Spleen (tissue), 11 donors: Measurements from ENCODE around the gene CDC42BPA. TPM values are rescaled to one million over a fixed set of nuclear protein-coding genes. Genes with fewer than 3 reads are reported as not detected.

Experiments
- DNase-seq: peaks from one replicate; pipeline ENCODE4 v3.0.0-alpha.2; 2020
- H3K27ac ChIP-seq, 8 donors: fragments of 200-600 bp; sonication (generic) in 7 of 8; 1 replicate in 4 of 8; 2 replicates in 4 of 8; pipeline versions ENCODE4 v1.5.0 to v1.8.0; 2016 to 2021; ENCODE audit warnings: inconsistent platforms in 4 of 8, mild to moderate bottlenecking in 4 of 8, moderate library complexity in 1 of 8
- H3K27me3 ChIP-seq, 7 donors: fragments of 200-600 bp; sonication (generic) in 6 of 7; replicated peaks in 1 of 7; 1 replicate in 4 of 7; 2 replicates in 3 of 7; pipeline versions ENCODE4 v1.5.0 to v1.8.0; 2016 to 2021; ENCODE audit warnings: inconsistent platforms in 3 of 7, mild to moderate bottlenecking in 1 of 7
- H3K36me3 ChIP-seq, 6 donors: fragments of 200-600 bp; sonication (generic) in 5 of 6; 1 replicate in 4 of 6; 2 replicates in 2 of 6; pipeline versions ENCODE4 v1.5.0 to v1.8.0; 2016 to 2021; ENCODE audit warnings: inconsistent platforms in 2 of 6
- H3K4me1 ChIP-seq, 6 donors: fragments of 200-600 bp; sonication (generic) in 5 of 6; 1 replicate in 3 of 6; 2 replicates in 3 of 6; pipeline versions ENCODE4 v1.5.0 to v1.8.0; 2016 to 2021; ENCODE audit warnings: inconsistent platforms in 3 of 6
- H3K4me3 ChIP-seq, 8 donors: fragments of 200-600 bp; sonication (generic) in 7 of 8; 1 replicate in 4 of 8; 2 replicates in 4 of 8; pipeline versions ENCODE4 v1.5.0 to v1.8.0; 2016 to 2021; ENCODE audit warnings: inconsistent platforms in 4 of 8, mild to moderate bottlenecking in 4 of 8, moderate library complexity in 2 of 8
- H3K9me3 ChIP-seq, 8 donors: fragments of 200-600 bp; sonication (generic) in 7 of 8; 1 replicate in 4 of 8; 2 replicates in 4 of 8; pipeline versions ENCODE4 v1.5.0 to v1.8.0; 2016 to 2021; ENCODE audit warnings: inconsistent platforms in 4 of 8
- POLR2A ChIP-seq, 3 donors: fragments of 450-650 bp; IDR thresholded peaks; one replicate each; pipeline ENCODE4 v1.5.1; 2017; ENCODE audit warnings: antibody characterized with exemption in 3 of 3, mild to moderate bottlenecking in 1 of 3
- POLR2AphosphoS5 ChIP-seq, 3 donors: sonication (generic); formaldehyde crosslinking; IDR thresholded peaks; one replicate each; pipeline ENCODE4 v1.5.1; 2017; ENCODE audit warnings: antibody characterized with exemption in 3 of 3
- WGBS, 5 donors: extraction: QIAGEN DNeasy Blood & Tissue Kit in 3 of 5; methylation state at CpG; one replicate each; pipeline versions ENCODE4 v1.1.5 to v1.1.7; 2013 to 2018; 5-methylcytosine and 5-hydroxymethylcytosine counted together
- intact Hi-C: fragments of 100-400 bp; cut with DNase I; formaldehyde crosslinking; loops from one replicate; pipeline ENCODE4 v1.15.0; 2023; ENCODE audit warnings: low total_unique reads
- polyA plus RNA-seq, 3 donors: library from polyadenylated mRNA; stranded (reverse); fragments of 200-250 nt; gene quantifications; one replicate each; pipeline ENCODE4 v1.2.1, GENCODE V29; 2013
- total RNA-seq, 7 donors: library from RNA; depleted of rRNA in 3 of 7; stranded (reverse); fragments of >200 nt in 3 of 7; fragmentation: NEBNext Ultra II Directional in 4 of 7; extraction: Animal tissue kit (Norgen Biotek cat#: 25700) in 4 of 7; gene quantifications; one replicate each; pipeline versions ENCODE4 v1.1.0 to v1.2.1, GENCODE V29; 2016 to 2021
- TF ChIP-seq, protein P1 (sequence below), 11 experiments: fragments of 200-600 bp in 7 of 11; fragments of 450-650 bp in 4 of 11; sonication (generic) in 4 of 11; IDR thresholded peaks in 8 of 11; conservative IDR thresholded peaks in 3 of 11; 1 replicate in 7 of 11; 2 replicates in 4 of 11; pipeline versions ENCODE4 v1.4.0 to v1.8.0; 2016 to 2021; ENCODE audit warnings: antibody characterized with exemption in 11 of 11, inconsistent platforms in 4 of 11, mild to moderate bottlenecking in 1 of 11
- donor health status: healthy with polysubstance abuse.
- donor health status: DM: no; HTN: no; CAD: no; lungs with moderate emphysema.
- donor health status: DM: no; HTN: no; CAD: no.
- donor health status: Bipolar disorder and iron deficiency.
- donor health status: healthy.
- donor health status: DM: no; HTN: no; CAD: no.
- donor health status: DM: yes; HTN: yes; CAD: no.

The CDC42BPA gene
- total and polyA plus RNA-seq, 10 donors = 1.1 to 36.4 (median 27.6) TPM

DNA sequence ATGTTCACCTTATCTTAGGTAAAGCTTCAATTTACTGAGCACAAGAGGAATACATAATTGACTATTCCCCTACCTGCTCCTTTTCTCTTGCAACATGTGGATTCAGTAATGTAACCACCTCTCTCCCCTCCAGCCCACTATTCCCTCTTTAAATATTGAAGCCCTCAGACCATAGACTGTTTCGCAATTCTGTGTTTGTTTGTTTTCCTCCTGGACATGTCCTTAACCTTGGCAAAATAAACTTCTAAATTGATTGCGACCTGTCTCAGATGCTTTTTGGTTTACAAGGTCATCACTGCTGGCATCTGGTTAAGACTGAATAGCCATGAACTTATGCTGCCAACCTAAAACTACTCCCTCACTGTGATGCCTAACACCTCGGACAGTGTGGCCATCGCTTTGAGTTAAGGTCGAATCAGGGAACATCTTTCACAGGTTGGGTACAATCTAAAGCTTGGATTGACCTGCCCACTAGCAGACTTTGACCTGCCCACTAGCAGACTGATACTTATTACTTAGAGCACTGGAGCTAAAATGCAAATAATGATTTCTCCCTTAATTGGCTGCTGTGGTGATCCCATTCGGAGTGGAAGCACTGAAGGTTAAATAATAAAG, 10.2 kb upstream of the CDC42BPA start:
- H3K27me3 ChIP-seq = peaks cover 0 to 5% (median 0%) of the 10 kb centered on the region in 7 donors
- WGBS, 5 donors = 84 to 90% (median 87%) methylated on average over 6 of the region's 6 CpGs
- no peak overlapping the region for H3K27ac ChIP-seq
- H3K4me1 ChIP-seq = no peaks in the 10 kb centered on the region
- H3K9me3 ChIP-seq = peaks cover 0 to 9% (median 0%) of the 10 kb centered on the region in 8 donors
- H3K36me3 ChIP-seq = no peaks in the 10 kb centered on the region
- H3K4me3 ChIP-seq = no peak overlapping the region
- intact Hi-C loops = no loop called here
- DNase-seq = no peak
- TF ChIP-seq POLR2A (IDR thresholded peaks at IDR 0.05) (no peak), POLR2AphosphoS5 (IDR thresholded peaks at IDR 0.05) (no peak)
- TF ChIP-seq, protein P1, sequence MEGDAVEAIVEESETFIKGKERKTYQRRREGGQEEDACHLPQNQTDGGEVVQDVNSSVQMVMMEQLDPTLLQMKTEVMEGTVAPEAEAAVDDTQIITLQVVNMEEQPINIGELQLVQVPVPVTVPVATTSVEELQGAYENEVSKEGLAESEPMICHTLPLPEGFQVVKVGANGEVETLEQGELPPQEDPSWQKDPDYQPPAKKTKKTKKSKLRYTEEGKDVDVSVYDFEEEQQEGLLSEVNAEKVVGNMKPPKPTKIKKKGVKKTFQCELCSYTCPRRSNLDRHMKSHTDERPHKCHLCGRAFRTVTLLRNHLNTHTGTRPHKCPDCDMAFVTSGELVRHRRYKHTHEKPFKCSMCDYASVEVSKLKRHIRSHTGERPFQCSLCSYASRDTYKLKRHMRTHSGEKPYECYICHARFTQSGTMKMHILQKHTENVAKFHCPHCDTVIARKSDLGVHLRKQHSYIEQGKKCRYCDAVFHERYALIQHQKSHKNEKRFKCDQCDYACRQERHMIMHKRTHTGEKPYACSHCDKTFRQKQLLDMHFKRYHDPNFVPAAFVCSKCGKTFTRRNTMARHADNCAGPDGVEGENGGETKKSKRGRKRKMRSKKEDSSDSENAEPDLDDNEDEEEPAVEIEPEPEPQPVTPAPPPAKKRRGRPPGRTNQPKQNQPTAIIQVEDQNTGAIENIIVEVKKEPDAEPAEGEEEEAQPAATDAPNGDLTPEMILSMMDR (IDR thresholded peaks at IDR 0.05 in 8 of 11, conservative IDR thresholded peaks at IDR 0.05 in 3 of 11) = no peak

DNA sequence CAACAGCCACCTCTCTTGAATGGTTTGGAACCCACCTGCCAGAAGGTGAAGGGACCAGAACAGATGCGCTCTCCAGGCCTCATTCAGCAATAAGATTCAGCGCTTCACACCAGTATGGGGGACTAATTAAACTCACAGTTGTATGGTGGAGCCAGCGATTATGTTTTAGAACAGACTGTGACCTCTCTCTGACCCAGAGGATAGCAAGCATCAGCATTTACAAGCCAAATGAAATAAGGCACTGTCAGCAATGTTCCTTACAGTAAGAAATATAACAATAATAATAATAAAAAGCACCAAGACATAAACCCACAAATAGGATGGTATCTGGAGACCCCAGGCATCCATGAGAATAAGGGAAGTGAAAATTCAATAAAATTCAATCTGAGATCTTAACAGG, 6.9 kb upstream of the CDC42BPA start:
- H3K4me3 ChIP-seq = no peak overlapping the region

DNA sequence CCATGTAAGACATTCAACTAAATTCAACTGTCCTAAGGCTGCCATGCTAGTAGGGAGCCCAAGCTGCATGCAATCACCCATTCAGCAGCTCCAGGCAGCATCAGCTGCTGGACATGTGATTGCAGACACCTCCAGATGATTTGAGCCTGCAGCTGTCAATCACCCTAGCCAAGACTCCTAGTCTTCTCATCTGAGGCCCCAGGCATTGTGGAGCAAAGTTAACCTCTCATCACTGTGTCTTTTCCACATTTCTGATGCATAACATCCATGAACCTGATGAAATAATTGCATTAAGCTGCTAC, 5.6 kb upstream of the CDC42BPA start:
- intact Hi-C loops = no loop called here
- DNase-seq = no peak
- no peak overlapping the region for H3K4me3 ChIP-seq
- H3K27me3 ChIP-seq = peaks cover 0 to 23% (median 4%) of the 10 kb centered on the region in 7 donors
- peaks cover 0 to 6% (median 0%) of the 10 kb centered on the region in 8 donors for H3K9me3 ChIP-seq
- H3K27ac ChIP-seq = no peak overlapping the region
- peaks cover 0 to 7% (median 5%) of the 10 kb centered on the region in 6 donors for H3K4me1 ChIP-seq
- H3K36me3 ChIP-seq = no peaks in the 10 kb centered on the region
- TF ChIP-seq POLR2A (IDR thresholded peaks at IDR 0.05) = no peak
- TF ChIP-seq, protein P1 (IDR thresholded peaks at IDR 0.05 in 8 of 11, conservative IDR thresholded peaks at IDR 0.05 in 3 of 11) = no peak
- TF ChIP-seq POLR2AphosphoS5 (IDR thresholded peaks at IDR 0.05) = no peak

More for the DNA sequence above, 6.9 kb upstream of the CDC42BPA start:
- TF ChIP-seq POLR2AphosphoS5 (IDR thresholded peaks at IDR 0.05) = no peak
- TF ChIP-seq, protein P1 (IDR thresholded peaks at IDR 0.05 in 8 of 11, conservative IDR thresholded peaks at IDR 0.05 in 3 of 11) = no peak
- TF ChIP-seq POLR2A (IDR thresholded peaks at IDR 0.05) = no peak
- no peak for DNase-seq
- Histone ChIP-seq H3K36me3 (no peaks in the 10 kb centered on the region), H3K9me3 (peaks cover 0 to 6% (median 0%) of the 10 kb centered on the region in 8 donors), H3K27me3 (peaks cover 0 to 13% (median 0%) of the 10 kb centered on the region in 7 donors), H3K4me1 (no peaks in the 10 kb centered on the region), H3K27ac (no peak overlapping the region)
- 86 to 96% (median 91%) methylated on average over 3 of the region's 3 CpGs for WGBS, 5 donors
- intact Hi-C loops = no loop called here

DNA sequence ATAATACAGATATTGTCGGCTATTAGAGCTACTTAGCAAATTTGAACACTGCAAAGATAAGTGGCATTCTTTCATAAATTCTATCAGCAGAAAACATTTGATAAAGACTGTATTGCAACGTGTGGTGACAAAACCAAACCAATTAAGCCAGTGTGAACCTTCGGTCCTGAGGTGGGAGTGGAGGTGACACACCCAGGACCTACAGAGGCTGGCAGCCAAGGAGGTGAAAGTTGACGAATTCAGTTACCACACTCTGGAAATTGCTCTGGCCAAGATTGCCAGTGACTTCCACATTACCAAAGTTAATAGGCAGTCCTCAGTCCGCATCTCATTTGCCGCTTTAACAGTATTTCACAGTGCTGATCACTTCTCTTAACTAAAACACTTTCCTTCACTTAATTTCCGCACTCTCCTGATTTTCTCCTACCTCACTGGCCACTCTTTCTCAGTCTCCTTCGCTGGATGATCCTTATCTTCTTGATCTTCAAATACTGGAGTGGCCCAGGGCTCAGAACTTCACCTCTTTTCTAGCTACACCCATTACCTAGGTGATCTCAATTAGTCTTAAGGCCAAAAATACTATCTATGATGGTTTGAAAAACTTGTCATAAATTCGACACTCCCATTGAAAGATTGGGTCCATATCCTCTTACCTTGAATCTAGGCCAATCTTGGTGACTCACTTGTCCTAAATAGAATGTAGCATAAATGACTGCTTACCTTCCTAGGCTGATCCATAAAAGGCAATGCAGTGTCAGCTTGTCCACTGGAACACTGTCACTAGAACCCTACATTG, 5.1 kb upstream of the CDC42BPA start:
- H3K4me1 ChIP-seq = peaks cover 0 to 12% (median 9%) of the 10 kb centered on the region in 6 donors
- no peaks in the 10 kb centered on the region for H3K36me3 ChIP-seq
- no peak for DNase-seq
- H3K27me3 ChIP-seq = peaks cover 0 to 28% (median 9%) of the 10 kb centered on the region in 7 donors
- 83 to 90% (median 86%) methylated on average over 9 of the region's 9 CpGs for WGBS, 5 donors
- H3K27ac ChIP-seq = no peak overlapping the region
- TF ChIP-seq POLR2AphosphoS5 (IDR thresholded peaks at IDR 0.05) (no peak), POLR2A (IDR thresholded peaks at IDR 0.05) (no peak)
- TF ChIP-seq, protein P1 (IDR thresholded peaks at IDR 0.05 in 8 of 11, conservative IDR thresholded peaks at IDR 0.05 in 3 of 11) = no peak
- H3K9me3 ChIP-seq = peaks cover 0 to 6% (median 0%) of the 10 kb centered on the region in 8 donors
- intact Hi-C loops = no loop called here
- H3K4me3 ChIP-seq = no peak overlapping the region
